Measurements from ENCODE around the gene ADAM12. TPM values are rescaled to one million over a fixed set of nuclear protein-coding genes. Genes with fewer than 3 reads are reported as not detected.

Gene ADAM12
- total and polyA plus RNA-seq, 2 of the 13 experiments (the other 11 are each of a cell fraction or from before 2014, with no cell fraction given) = not detected

- no peak for DNase-seq (ENCODE audit: low spot score)
- no peaks in the 10 kb centered on the region for H3K4me1 ChIP-seq (ENCODE audit: insufficient read depth, low read length)
- no peak overlapping the region for H3K9ac ChIP-seq (ENCODE audit: insufficient read depth, low read depth, low read length)
- no peak overlapping the region for H2AFZ ChIP-seq (ENCODE audit: low read length)
- intact Hi-C loops (cut with micrococcal nuclease; ENCODE audit: unreplicated experiment) = no loop called here
- in situ Hi-C loops (cut with HindIII; ENCODE audit: extremely low pct_ligation_motif_present, low pct_unique_long_range_greater_than_20kb) = no loop called here
- H4K20me1 ChIP-seq (ENCODE audit: insufficient read depth, low read length) = no peaks in the 10 kb centered on the region
- no peak for TF ChIP-seq RELA (CRISPR knock-in tag; IDR thresholded peaks at IDR 0.05)
- no peak for TF ChIP-seq KLF13 (CRISPR knock-in tag; IDR thresholded peaks at IDR 0.05)
- TF ChIP-seq ZC3H13 (CRISPR knock-in tag; IDR thresholded peaks at IDR 0.05) = no peak
- no peak for TF ChIP-seq HDAC2 (CRISPR knock-in tag; IDR thresholded peaks at IDR 0.05)
- no peak for TF ChIP-seq HHEX (CRISPR knock-in tag; IDR thresholded peaks at IDR 0.05)
- no peak for TF ChIP-seq ZGPAT (CRISPR knock-in tag; IDR thresholded peaks at IDR 0.05)
- no peak for TF ChIP-seq GTF3A (CRISPR knock-in tag; conservative IDR thresholded peaks at IDR 0.05)
- TF ChIP-seq ZNF253 (CRISPR knock-in tag; IDR thresholded peaks at IDR 0.05; ENCODE audit: borderline replicate concordance) = no peak
- no peak for TF ChIP-seq GPN1 (CRISPR knock-in tag; IDR thresholded peaks at IDR 0.05; ENCODE audit: borderline replicate concordance)
- TF ChIP-seq THYN1 (CRISPR knock-in tag; IDR thresholded peaks at IDR 0.05; ENCODE audit: borderline replicate concordance, low read depth) = no peak
- TF ChIP-seq BCL3 (CRISPR knock-in tag; IDR thresholded peaks at IDR 0.05) = no peak
- no peak for TF ChIP-seq ZNF17 (CRISPR knock-in tag; IDR thresholded peaks at IDR 0.05)
- TF ChIP-seq TAF1 (CRISPR knock-in tag; IDR thresholded peaks at IDR 0.05) = no peak
- TF ChIP-seq PCBP2 (optimal IDR thresholded peaks at IDR 0.05; ENCODE audit: low read depth, low read length, poor library complexity, severe bottlenecking) = no peak
- no peak for TF ChIP-seq ZNF550 (CRISPR knock-in tag; IDR thresholded peaks at IDR 0.05; ENCODE audit: borderline replicate concordance)
- TF ChIP-seq HNRNPH1 (optimal IDR thresholded peaks at IDR 0.05; ENCODE audit: low read depth, low read length) = no peak
- no peak for TF ChIP-seq ZNF670 (CRISPR knock-in tag; IDR thresholded peaks at IDR 0.05; ENCODE audit: borderline replicate concordance)
- no peak for TF ChIP-seq ZNF772 (CRISPR knock-in tag; IDR thresholded peaks at IDR 0.05)
- no peak for TF ChIP-seq ZNF484 (CRISPR knock-in tag; IDR thresholded peaks at IDR 0.05; ENCODE audit: borderline replicate concordance, low read depth)
- ATAC-seq = no peak
- no peaks in the 10 kb centered on the region for H3K9me3 ChIP-seq (ENCODE audit: low read length)
- H3K27me3 ChIP-seq (ENCODE audit: control insufficient read depth in 1 of 2, insufficient read depth in 2 of 2, low read length in 2 of 2) = no peaks in the 10 kb centered on the region; a peak in 1 of 5 replicates
- ChIA-PET POLR2A (no interaction called here), CTCF (ENCODE audit: low intra/inter-chr PET ratio, low total read pairs) (no interaction called here)
- no TSS peak for BruUV-seq (replicated peaks)
- no peaks in the 10 kb centered on the region for H3K36me3 ChIP-seq (replicated peaks in 1 of 2; ENCODE audit: control insufficient read depth in 1 of 2, insufficient read depth in 2 of 2, low read length in 2 of 2)
- no peaks in the 10 kb centered on the region for H3K79me2 ChIP-seq (ENCODE audit: insufficient read depth, low read length)
- WGBS (ENCODE audit: low lambda C conversion rate) = 24% methylated on average over 6 of the region's 6 CpGs
- no peak overlapping the region for H3K4me2 ChIP-seq (ENCODE audit: low read depth, low read length)
- no peak overlapping the region for H3K27ac ChIP-seq (ENCODE audit: extremely low read length, insufficient read depth, low read length)
- no peak for FAIRE-seq
- H3K4me3 ChIP-seq (replicated peaks in 1 of 3; ENCODE audit: insufficient read depth in 1 of 3, low read depth in 2 of 3, low read length in 3 of 3) = no peak overlapping the region
These were observed 98.0 kb downstream of the ADAM12 start for GRCh38 chr10:126290232-126290631.
